ENCODE data around the gene DNAI7. TPM values are rescaled to one million over a fixed set of nuclear protein-coding genes. Genes with fewer than 3 reads are reported as not detected.

DNAI7 gene
- 1 to 10 TPM; 1.3 to 9.5 (median 2.6) TPM for total RNA-seq
- polyA plus RNA-seq, result under 1 TPM; 0.65 to 0.68 TPM
- long read RNA-seq, donor 1, partial matches to known transcripts, result 2 of 3 reads
- long read RNA-seq, donor 1, other reads (novel, unspliced or antisense), result 0 of 3 reads
- long read RNA-seq, donor 2, partial matches to known transcripts, result 0 of 2 reads
- long read RNA-seq, donor 2, other reads (novel, unspliced or antisense), result 0 of 2 reads
- long read RNA-seq, donor 3, partial matches to known transcripts, result 0 of 5 reads
- long read RNA-seq, donor 3, other reads (novel, unspliced or antisense), result 3 of 5 reads

GRCh38 chr12:25195056-25195971 is at the start of gene DNAI7, which contains the start of gene ETFRF1:
TSS of gene DNAI7 (minus strand) at chr12:25195160. CDS start at chr12:25195078, 82 bp downstream.
TSS of gene ETFRF1 (plus strand) at chr12:25195237. CDS start at chr12:25203957, 8,720 bp downstream.
- intact Hi-C loops (cut with DNase I), result no loop called here
- peak within 1 kb of the TSS; percentile 76 to 92 for H3K27ac ChIP-seq
- DNase-seq, result peak; percentile 98 to 100 (median 99)
- TF ChIP-seq EP300 (IDR thresholded peaks at IDR 0.05), result no peak
- TF ChIP-seq, protein P1, sequence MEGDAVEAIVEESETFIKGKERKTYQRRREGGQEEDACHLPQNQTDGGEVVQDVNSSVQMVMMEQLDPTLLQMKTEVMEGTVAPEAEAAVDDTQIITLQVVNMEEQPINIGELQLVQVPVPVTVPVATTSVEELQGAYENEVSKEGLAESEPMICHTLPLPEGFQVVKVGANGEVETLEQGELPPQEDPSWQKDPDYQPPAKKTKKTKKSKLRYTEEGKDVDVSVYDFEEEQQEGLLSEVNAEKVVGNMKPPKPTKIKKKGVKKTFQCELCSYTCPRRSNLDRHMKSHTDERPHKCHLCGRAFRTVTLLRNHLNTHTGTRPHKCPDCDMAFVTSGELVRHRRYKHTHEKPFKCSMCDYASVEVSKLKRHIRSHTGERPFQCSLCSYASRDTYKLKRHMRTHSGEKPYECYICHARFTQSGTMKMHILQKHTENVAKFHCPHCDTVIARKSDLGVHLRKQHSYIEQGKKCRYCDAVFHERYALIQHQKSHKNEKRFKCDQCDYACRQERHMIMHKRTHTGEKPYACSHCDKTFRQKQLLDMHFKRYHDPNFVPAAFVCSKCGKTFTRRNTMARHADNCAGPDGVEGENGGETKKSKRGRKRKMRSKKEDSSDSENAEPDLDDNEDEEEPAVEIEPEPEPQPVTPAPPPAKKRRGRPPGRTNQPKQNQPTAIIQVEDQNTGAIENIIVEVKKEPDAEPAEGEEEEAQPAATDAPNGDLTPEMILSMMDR (IDR thresholded peaks at IDR 0.05), result peak in 1 of 3 donors; percentile 40
- peak; percentile 89 for TF ChIP-seq POLR2A (IDR thresholded peaks at IDR 0.05)
- WGBS, 3 donors, result 0 to 1% (median 0%) methylated on average over 53 to 54 of the region's 54 CpGs
- H3K4me1 ChIP-seq (ENCODE audit: insufficient read depth), result no peaks in the 10 kb centered on the region
- H3K4me3 ChIP-seq, result peak within 1 kb of the TSS; percentile 66
- H3K27me3 ChIP-seq, result no peaks in the 10 kb centered on the region
- no peaks in the 10 kb centered on the region for H3K36me3 ChIP-seq
- no peaks in the 10 kb centered on the region for H3K9me3 ChIP-seq

DNA sequence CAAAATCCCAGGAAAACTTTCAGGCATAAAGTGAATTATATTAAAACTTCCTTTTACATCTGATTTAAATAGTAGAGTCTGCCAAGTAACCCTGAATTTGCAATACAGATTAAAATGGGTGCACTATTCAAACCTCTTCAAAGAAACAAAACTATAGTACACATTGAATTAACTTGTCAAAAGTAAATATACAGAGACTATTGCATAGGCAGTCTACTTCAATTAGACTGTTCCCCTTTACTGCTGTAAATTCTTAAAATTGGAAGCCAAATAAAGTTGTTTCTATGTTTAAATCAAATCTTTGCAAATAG is 48.7 kb upstream of the DNAI7 start:
- Histone ChIP-seq H3K36me3 (no peaks in the 10 kb centered on the region), H3K27ac (no peak overlapping the region), H3K4me1 (ENCODE audit: insufficient read depth) (no peaks in the 10 kb centered on the region), H3K9me3 (no peaks in the 10 kb centered on the region), H3K27me3 (no peaks in the 10 kb centered on the region), H3K4me3 (no peak overlapping the region)
- DNase-seq, result no peak
- no peak for TF ChIP-seq POLR2A (IDR thresholded peaks at IDR 0.05)
- TF ChIP-seq, protein P1 (IDR thresholded peaks at IDR 0.05), result no peak
- no peak for TF ChIP-seq EP300 (IDR thresholded peaks at IDR 0.05)
- intact Hi-C loops (cut with DNase I), result no loop called here

DNA sequence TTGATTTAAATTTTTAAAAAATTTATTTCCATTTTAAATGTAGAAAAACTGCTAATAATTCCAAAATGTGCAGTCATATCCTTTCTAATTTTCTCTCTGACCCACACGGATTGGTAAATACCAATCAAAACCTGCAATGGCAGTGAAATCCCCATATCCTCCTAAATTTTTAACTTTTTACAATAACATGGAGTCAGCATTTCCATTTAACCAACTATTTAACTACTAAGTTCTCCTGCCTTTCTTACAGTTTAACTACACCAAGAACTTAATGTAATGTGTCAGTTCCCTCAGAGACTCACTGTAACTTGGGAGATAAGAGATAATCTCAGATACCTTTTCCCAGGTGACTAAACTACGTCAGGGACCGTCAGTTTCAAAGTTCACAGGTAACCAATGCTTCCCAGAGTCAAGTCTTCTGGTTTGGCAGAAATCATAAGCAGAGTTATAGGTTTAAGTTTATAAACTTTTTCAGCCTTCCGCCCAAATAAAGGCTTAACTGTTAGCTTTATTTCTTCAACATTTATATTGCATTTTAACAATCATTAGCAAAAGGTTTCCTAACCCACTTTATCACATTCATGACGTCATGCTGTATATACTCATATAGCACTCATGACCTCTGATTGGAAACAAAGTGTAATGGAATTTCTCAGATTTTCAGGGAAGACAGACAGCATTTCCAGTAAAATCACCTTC is 48.2 kb upstream of the DNAI7 start:
- intact Hi-C loops (cut with DNase I), result no loop called here
- DNase-seq, result no peak
- no peak overlapping the region for H3K27ac ChIP-seq
- no peak overlapping the region for H3K4me3 ChIP-seq
- WGBS, 3 donors, result 83% methylated on average over 5 of the region's 5 CpGs
- no peaks in the 10 kb centered on the region for H3K36me3 ChIP-seq
- no peaks in the 10 kb centered on the region for H3K27me3 ChIP-seq
- H3K9me3 ChIP-seq, result no peaks in the 10 kb centered on the region
- TF ChIP-seq EP300 (IDR thresholded peaks at IDR 0.05), result no peak
- no peaks in the 10 kb centered on the region for H3K4me1 ChIP-seq (ENCODE audit: insufficient read depth)

GRCh38 chr12:25241167-25242020 is 46.4 kb upstream of the DNAI7 start:
- TF ChIP-seq, protein P1 (IDR thresholded peaks at IDR 0.05), result peak; percentile 21 to 53 (median 30)
- TF ChIP-seq POLR2A (IDR thresholded peaks at IDR 0.05) (no peak), EP300 (IDR thresholded peaks at IDR 0.05) (no peak)
- H3K27ac ChIP-seq, result no peak overlapping the region
- no peaks in the 10 kb centered on the region for H3K4me1 ChIP-seq (ENCODE audit: insufficient read depth)
- H3K4me3 ChIP-seq, result no peak overlapping the region
- DNase-seq, result no peak
- H3K36me3 ChIP-seq, result no peaks in the 10 kb centered on the region
- intact Hi-C loops (cut with DNase I), result no loop called here
- 35 to 43% (median 35%) methylated on average over 6 of the region's 6 CpGs for WGBS, 3 donors
- no peaks in the 10 kb centered on the region for H3K9me3 ChIP-seq
- no peaks in the 10 kb centered on the region for H3K27me3 ChIP-seq
